SU-DHL-6 (cell line): ENCODE data around the gene MX2.

ENCODE experiments used
- H2AFZ ChIP-seq: fragments of 200-600 bp; sonication (generic); 2 replicates; pipeline ENCODE4 v1.6.1; 2014; ENCODE audit warnings: low read depth, mild to moderate bottlenecking, moderate library complexity, mixed read lengths, antibody characterized with exemption, low read length; ENCODE audit not compliant: severe bottlenecking
- H3F3A ChIP-seq: fragments of 200-600 bp; shearing (Covaris generic); 2 replicates; pipeline ENCODE4 v1.6.0; 2016; ENCODE audit warnings: antibody characterized with exemption, mild to moderate bottlenecking; ENCODE audit not compliant: insufficient read depth
- H3K27ac ChIP-seq: fragments of 200-600 bp; sonication (generic); 2 replicates; pipeline ENCODE4 v1.5.1; 2016; ENCODE audit warnings: low read depth, mild to moderate bottlenecking, low read length, moderate library complexity, mixed read lengths
- H3K27me3 ChIP-seq: fragments of 200-600 bp; sonication (generic), shearing (Covaris generic); 2 replicates; pipeline ENCODE4 v1.6.0; 2014; ENCODE audit warnings: mild to moderate bottlenecking, low read length
- H3K36me3 ChIP-seq: fragments of 200-600 bp; sonication (generic); 2 replicates; pipeline ENCODE4 v1.6.1; 2014; ENCODE audit warnings: mild to moderate bottlenecking, low read length, mixed read lengths
- H3K4me2 ChIP-seq: fragments of 300-600, 200-600 bp; shearing (Covaris generic), sonication (generic); 2 replicates; pipeline ENCODE4 v1.6.0; 2014; ENCODE audit warnings: low read length, low read depth, mild to moderate bottlenecking; ENCODE audit not compliant: poor library complexity, severe bottlenecking
- H3K4me3 ChIP-seq: fragments of 200-600 bp; sonication (generic); 2 replicates; pipeline ENCODE4 v1.5.1; 2014; ENCODE audit warnings: antibody characterized with exemption, low read length, mild to moderate bottlenecking, mixed read lengths; ENCODE audit not compliant: insufficient read depth, poor library complexity, severe bottlenecking
- H3K79me2 ChIP-seq: fragments of 200-600 bp; sonication (generic); 2 replicates; pipeline ENCODE4 v1.6.1; 2014; ENCODE audit warnings: mild to moderate bottlenecking, low read length, moderate library complexity; ENCODE audit not compliant: insufficient read depth
- H3K9ac ChIP-seq: fragments of 200-600 bp; sonication (generic); 2 replicates; pipeline ENCODE4 v1.7.0; 2014; ENCODE audit warnings: mild to moderate bottlenecking, low read length
- H3K9me2 ChIP-seq: fragments of 200-600 bp; sonication (generic); replicated peaks from 2 replicates; pipeline ENCODE4 v1.6.1; 2014; ENCODE audit warnings: low read length; ENCODE audit not compliant: insufficient read depth
- H3K9me3 ChIP-seq: fragments of 200-600 bp; sonication (generic); 2 replicates; pipeline ENCODE4 v1.6.1; 2014; ENCODE audit warnings: low read length, mixed read lengths; ENCODE audit not compliant: insufficient read depth
- H4K20me1 ChIP-seq: fragments of 200-600 bp; sonication (generic); 2 replicates; pipeline ENCODE4 v1.6.1; 2014; ENCODE audit warnings: low read depth, mild to moderate bottlenecking, antibody characterized with exemption, low read length, moderate library complexity, mixed read lengths
- EZH2phosphoT487 ChIP-seq: fragments of 200-600 bp; sonication (generic), shearing (Covaris generic); conservative IDR thresholded peaks from 2 replicates; pipeline ENCODE4 v1.6.1; 2018; ENCODE audit warnings: mild to moderate bottlenecking, antibody characterized with exemption, low read length, moderate library complexity, mixed read lengths
- TF ChIP-seq, protein P1 (sequence below): fragments of 200-600 bp; sonication (generic); IDR thresholded peaks from one replicate; pipeline ENCODE4 v1.5.1; 2017; ENCODE audit warnings: antibody characterized with exemption, mild to moderate bottlenecking, low read length, moderate library complexity; ENCODE audit not compliant: insufficient read depth, poor library complexity, severe bottlenecking

The MX2 gene

DNA sequence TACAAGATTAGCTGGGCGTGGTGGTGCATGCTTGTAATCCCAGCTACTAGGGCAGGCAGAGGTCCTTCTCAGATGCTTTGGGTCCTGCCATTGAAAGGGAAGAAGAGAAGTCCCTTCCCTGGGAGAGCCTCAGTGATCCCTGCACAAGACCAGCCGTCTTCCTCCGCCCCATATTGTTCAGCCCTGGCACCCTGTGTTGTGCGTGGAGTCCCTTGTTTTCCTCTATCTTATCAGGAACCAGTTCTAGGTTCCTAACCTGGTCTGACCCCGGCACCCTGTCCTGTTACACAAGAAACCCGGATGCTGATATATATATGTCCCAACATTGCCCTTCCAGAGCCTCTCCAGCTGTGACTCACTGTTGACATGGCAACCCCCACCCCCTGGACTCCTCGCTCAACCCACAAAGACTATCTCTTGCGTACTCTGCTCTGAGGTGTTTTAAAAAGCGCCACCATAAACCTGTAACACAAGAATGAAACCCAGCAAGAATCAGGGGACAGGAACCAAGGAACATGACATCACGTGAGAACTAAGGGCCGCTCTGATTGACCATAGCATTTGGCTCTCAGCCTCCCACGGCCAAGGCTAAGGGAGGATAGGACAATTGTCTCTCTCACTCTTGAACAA is 4.8 kb downstream of the MX2 start:
- Histone ChIP-seq H3K79me2 (peaks cover 18% of the 10 kb centered on the region), H2AFZ (no peak overlapping the region), H3K4me3 (no peak overlapping the region), H4K20me1 (no peaks in the 10 kb centered on the region), H3K9me2 (no peaks in the 10 kb centered on the region), H3K36me3 (no peaks in the 10 kb centered on the region), H3K4me2 (peak overlapping the region; percentile 89), H3F3A (peaks cover 19% of the 10 kb centered on the region), H3K27ac (no peak overlapping the region), H3K9me3 (no peaks in the 10 kb centered on the region), H3K27me3 (no peaks in the 10 kb centered on the region), H3K9ac (no peak overlapping the region)
- TF ChIP-seq, protein P1, sequence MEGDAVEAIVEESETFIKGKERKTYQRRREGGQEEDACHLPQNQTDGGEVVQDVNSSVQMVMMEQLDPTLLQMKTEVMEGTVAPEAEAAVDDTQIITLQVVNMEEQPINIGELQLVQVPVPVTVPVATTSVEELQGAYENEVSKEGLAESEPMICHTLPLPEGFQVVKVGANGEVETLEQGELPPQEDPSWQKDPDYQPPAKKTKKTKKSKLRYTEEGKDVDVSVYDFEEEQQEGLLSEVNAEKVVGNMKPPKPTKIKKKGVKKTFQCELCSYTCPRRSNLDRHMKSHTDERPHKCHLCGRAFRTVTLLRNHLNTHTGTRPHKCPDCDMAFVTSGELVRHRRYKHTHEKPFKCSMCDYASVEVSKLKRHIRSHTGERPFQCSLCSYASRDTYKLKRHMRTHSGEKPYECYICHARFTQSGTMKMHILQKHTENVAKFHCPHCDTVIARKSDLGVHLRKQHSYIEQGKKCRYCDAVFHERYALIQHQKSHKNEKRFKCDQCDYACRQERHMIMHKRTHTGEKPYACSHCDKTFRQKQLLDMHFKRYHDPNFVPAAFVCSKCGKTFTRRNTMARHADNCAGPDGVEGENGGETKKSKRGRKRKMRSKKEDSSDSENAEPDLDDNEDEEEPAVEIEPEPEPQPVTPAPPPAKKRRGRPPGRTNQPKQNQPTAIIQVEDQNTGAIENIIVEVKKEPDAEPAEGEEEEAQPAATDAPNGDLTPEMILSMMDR = no peak
- TF ChIP-seq EZH2phosphoT487 = no peak

DNA sequence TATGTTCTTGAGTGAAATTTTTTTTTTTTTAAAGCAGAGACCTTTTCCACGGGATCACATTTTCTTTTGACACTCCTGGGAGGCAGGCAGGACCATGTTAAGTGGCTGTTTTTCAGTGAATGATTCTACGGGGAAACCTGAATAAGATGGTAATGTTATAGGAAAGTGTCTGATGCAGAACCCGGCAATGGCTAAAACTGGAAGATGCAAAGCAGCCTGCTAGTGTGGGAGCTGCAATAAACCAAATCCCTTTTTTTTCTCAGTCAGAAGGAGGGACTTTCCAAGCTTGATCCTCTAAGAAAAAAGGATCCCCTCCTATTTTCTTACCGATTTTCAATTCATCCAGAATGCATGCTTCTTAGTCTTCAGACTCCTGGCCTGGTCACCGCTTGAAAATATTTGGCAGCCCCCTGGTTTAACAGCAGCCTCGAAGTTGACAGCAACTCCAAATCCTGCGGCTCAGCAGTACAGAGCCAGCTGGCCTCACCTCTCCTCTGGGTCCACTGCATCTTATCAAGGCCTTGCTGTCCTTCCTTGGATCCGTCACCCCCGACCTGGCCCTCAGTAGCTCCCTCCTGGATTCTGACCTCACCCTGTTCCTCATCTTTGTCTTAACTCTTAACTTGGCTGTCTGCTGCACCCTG is 5.6 kb downstream of the MX2 start:
- H3K27me3 ChIP-seq = no peaks in the 10 kb centered on the region
- peaks cover 25% of the 10 kb centered on the region for H3K79me2 ChIP-seq
- peaks cover 19% of the 10 kb centered on the region for H3F3A ChIP-seq
- H3K9me3 ChIP-seq = no peaks in the 10 kb centered on the region
- H2AFZ ChIP-seq = peak overlapping the region; percentile 90
- H3K4me2 ChIP-seq = peak overlapping the region; percentile 89
- H4K20me1 ChIP-seq = no peaks in the 10 kb centered on the region
- TF ChIP-seq EZH2phosphoT487 = no peak
- TF ChIP-seq, protein P1 = no peak
- H3K36me3 ChIP-seq = no peaks in the 10 kb centered on the region
- no peak overlapping the region for H3K4me3 ChIP-seq
- peak overlapping the region; percentile 83 for H3K27ac ChIP-seq
- peak overlapping the region; percentile 70 for H3K9ac ChIP-seq
- H3K9me2 ChIP-seq = no peaks in the 10 kb centered on the region

DNA sequence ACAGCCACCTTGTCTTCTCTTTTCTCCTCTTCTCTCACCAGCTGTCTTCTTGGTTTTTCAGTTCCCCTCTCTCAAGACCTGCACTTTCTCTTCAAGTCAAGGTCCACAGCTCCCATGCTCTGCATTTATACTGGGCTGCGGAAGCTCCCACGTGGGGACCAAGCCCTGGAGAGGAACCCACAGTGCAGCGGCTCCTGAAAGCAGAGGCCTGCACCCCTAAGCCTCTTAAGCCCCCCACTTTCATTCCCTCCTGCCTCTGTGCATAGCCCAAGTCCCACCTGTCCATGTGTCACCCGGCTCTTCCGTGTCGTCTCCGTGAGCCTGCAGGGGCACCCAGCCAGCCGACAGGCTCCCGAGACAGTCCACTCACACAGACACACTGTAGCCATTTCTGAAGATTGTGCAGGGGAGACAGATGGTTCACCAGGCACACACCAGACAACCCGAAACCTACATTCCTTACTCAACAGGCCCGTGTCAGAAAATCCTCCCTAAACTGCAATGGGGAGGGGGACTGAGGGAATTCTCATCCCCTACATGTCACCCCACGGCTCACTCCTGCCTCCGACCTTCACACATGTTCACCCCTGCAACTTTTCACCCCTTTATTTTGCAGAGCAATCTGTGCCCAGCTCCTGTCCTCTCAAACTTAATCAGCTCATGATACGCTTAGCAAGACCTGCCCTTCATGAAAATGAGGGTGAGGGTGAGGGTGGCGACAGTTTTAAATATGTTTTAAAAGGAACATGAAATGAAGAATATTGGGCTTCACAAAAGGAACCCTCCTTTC is 6.3 kb downstream of the MX2 start:
- peak overlapping the region; percentile 89 for H3K4me2 ChIP-seq
- H3F3A ChIP-seq = peaks cover 19% of the 10 kb centered on the region
- H4K20me1 ChIP-seq = no peaks in the 10 kb centered on the region
- peak overlapping the region; percentile 70 for H3K9ac ChIP-seq
- H2AFZ ChIP-seq = peak overlapping the region; percentile 90
- H3K36me3 ChIP-seq = no peaks in the 10 kb centered on the region
- H3K27me3 ChIP-seq = no peaks in the 10 kb centered on the region
- H3K9me2 ChIP-seq = no peaks in the 10 kb centered on the region
- TF ChIP-seq, protein P1 = no peak
- no peak for TF ChIP-seq EZH2phosphoT487
- peaks cover 33% of the 10 kb centered on the region for H3K79me2 ChIP-seq
- H3K27ac ChIP-seq = peak overlapping the region; percentile 83
- no peaks in the 10 kb centered on the region for H3K9me3 ChIP-seq
- no peak overlapping the region for H3K4me3 ChIP-seq
